CD4-positive, alpha-beta memory T cell (primary cell): ENCODE results near the gene PTGER4. TPM values are rescaled to one million over a fixed set of nuclear protein-coding genes. Genes with fewer than 3 reads are reported as not detected.

Experiments used
- CTCF ChIA-PET: fragments of 350-600 bp; sonication (Branson Sonifier 250); formaldehyde crosslinking; loops from one replicate; lab custom pipeline; 2021; ENCODE audit warnings: inconsistent platforms; ENCODE audit not compliant: partially characterized antibody; lab: Charles Lee
- POLR2A ChIA-PET: fragments of 350-600 bp; sonication (Branson Sonifier 250); formaldehyde crosslinking; loops from one replicate; lab custom pipeline; 2021; ENCODE audit not compliant: partially characterized antibody; lab: Charles Lee
- DNase-seq, 5 donors: peaks; one replicate each; pipeline versions ENCODE4 v3.0.0 to v3.0.0-alpha.2; 2020 to 2022; ENCODE audit warnings: mixed read lengths in 1 of 5
- H3K27ac ChIP-seq: one replicate; pipeline ENCODE4 v1.7.0; 2013; ENCODE audit warnings: low read depth, low read length
- H3K27me3 ChIP-seq: 2 replicates; pipeline ENCODE4 v1.7.0; 2013; ENCODE audit warnings: mild to moderate bottlenecking, low read length, moderate library complexity; ENCODE audit not compliant: insufficient read depth
- H3K36me3 ChIP-seq: 2 replicates; pipeline ENCODE4 v1.7.0; 2013; ENCODE audit warnings: mild to moderate bottlenecking, low read length, moderate library complexity; ENCODE audit not compliant: insufficient read depth
- H3K4me1 ChIP-seq: 2 replicates; pipeline ENCODE4 v1.7.0; 2013; ENCODE audit warnings: mild to moderate bottlenecking, low read length, moderate library complexity; ENCODE audit not compliant: insufficient read depth
- H3K4me3 ChIP-seq, 2 donors: one replicate each; pipeline ENCODE4 v1.7.0; 2013; ENCODE audit warnings: low read length in 2 of 2, mild to moderate bottlenecking in 1 of 2
- H3K9me3 ChIP-seq, 2 donors: one replicate each; pipeline ENCODE4 v1.7.0; 2013; ENCODE audit warnings: low read length in 2 of 2, control low read depth in 1 of 2; ENCODE audit not compliant: control insufficient read depth in 1 of 2
- H3K27ac Mint-ChIP-seq, 7 donors: one replicate each; pipeline ENCODE4 v1.8.0; 2020 to 2021; ENCODE audit warnings: mixed read lengths in 7 of 7, mild to moderate bottlenecking in 6 of 7, inconsistent platforms in 3 of 7, moderate library complexity in 3 of 7
- H3K27me3 Mint-ChIP-seq, 2 donors: one replicate each; pipeline ENCODE4 v1.8.0; 2020 to 2021; ENCODE audit warnings: mixed read lengths in 2 of 2
- H3K36me3 Mint-ChIP-seq, 2 donors: one replicate each; pipeline ENCODE4 v1.8.0; 2020 to 2021; ENCODE audit warnings: mixed read lengths in 2 of 2, inconsistent platforms in 1 of 2, mild to moderate bottlenecking in 1 of 2
- H3K4me1 Mint-ChIP-seq, 4 donors: one replicate each; pipeline ENCODE4 v1.8.0; 2020 to 2021; ENCODE audit warnings: mixed read lengths in 4 of 4, mild to moderate bottlenecking in 1 of 4
- H3K4me3 Mint-ChIP-seq, 8 donors: one replicate each; pipeline ENCODE4 v1.8.0; 2020 to 2021; ENCODE audit warnings: mixed read lengths in 8 of 8, mild to moderate bottlenecking in 7 of 8, moderate library complexity in 6 of 8, inconsistent platforms in 3 of 8
- H3K9me3 Mint-ChIP-seq, 8 donors: one replicate each; pipeline ENCODE4 v1.8.0; 2020 to 2021; ENCODE audit warnings: mixed read lengths in 8 of 8, mild to moderate bottlenecking in 5 of 8, inconsistent platforms in 3 of 8, moderate library complexity in 1 of 8
- intact Hi-C: fragments of 100-400 bp; cut with micrococcal nuclease; formaldehyde crosslinking; loops from one replicate; pipeline ENCODE4 v1.15.1; 2023
- polyA plus RNA-seq, 2 donors: library from polyadenylated mRNA; unstranded; fragments of 300-500 nt; fragmentation: Illumina TruSeq; gene quantifications; one replicate each; pipeline ENCODE4 v1.2.3, GENCODE V29; 2021
- total RNA-seq, 2 experiments: library from RNA; stranded (reverse); gene quantifications; one replicate each; pipeline ENCODE4 v1.2.3, GENCODE V29; 2021

The PTGER4 gene
- total and polyA plus RNA-seq, 4 experiments from 2014 or later: 59.3 to 106 (median 63.8) TPM

- CTCF ChIA-PET: interaction anchor here (0.9 to 4.4 kb wide), 12 partner anchors 14 to 1157 kb away, joined by 3 to 28 read pairs (median 4); no protein-coding TSS in a partner anchor
- no peaks in the 10 kb centered on the region for H3K27me3 Mint-ChIP-seq
- H3K4me1 Mint-ChIP-seq: peaks cover 16 to 25% (median 20%) of the 10 kb centered on the region in 4 donors
- Histone ChIP-seq H3K9me3 (no peaks in the 10 kb centered on the region), H3K27me3 (no peaks in the 10 kb centered on the region), H3K27ac (no peak overlapping the region), H3K4me1 (no peaks in the 10 kb centered on the region), H3K36me3 (no peaks in the 10 kb centered on the region), H3K4me3 (no peak overlapping the region)
- H3K36me3 Mint-ChIP-seq: peaks cover 20 to 23% of the 10 kb centered on the region in 2 donors
- intact Hi-C loops: loop anchor here (5.0 kb wide), 1 partner anchor 713 kb away; no protein-coding TSS in a partner anchor
- peak overlapping the region in 3 of 7 donors; percentile 6 to 33 (median 30) for H3K27ac Mint-ChIP-seq
- POLR2A ChIA-PET: no interaction called here
- H3K9me3 Mint-ChIP-seq: peaks cover 0 to 2% (median 0%) of the 10 kb centered on the region in 8 donors
- H3K4me3 Mint-ChIP-seq: no peak overlapping the region
- no peak for DNase-seq
Measured at GRCh38 chr5:40734986-40735385, 55.3 kb downstream of the PTGER4 start.

GRCh38 chr5:40735609-40736008 lies 55.9 kb downstream of the PTGER4 start:
- H3K36me3 Mint-ChIP-seq: peaks cover 24 to 29% of the 10 kb centered on the region in 2 donors
- H3K4me3 Mint-ChIP-seq: no peak overlapping the region
- H3K27me3 Mint-ChIP-seq: no peaks in the 10 kb centered on the region
- intact Hi-C loops: loop anchor here (1.0 to 5.0 kb wide), 8 partner anchors 47 to 1157 kb away; no protein-coding TSS in a partner anchor
- Histone ChIP-seq H3K4me1 (no peaks in the 10 kb centered on the region), H3K4me3 (no peak overlapping the region), H3K27me3 (no peaks in the 10 kb centered on the region), H3K27ac (no peak overlapping the region), H3K9me3 (no peaks in the 10 kb centered on the region), H3K36me3 (no peaks in the 10 kb centered on the region)
- DNase-seq: no peak
- peaks cover 13 to 23% (median 20%) of the 10 kb centered on the region in 4 donors for H3K4me1 Mint-ChIP-seq
- CTCF ChIA-PET: interaction anchor here (1.0 to 4.4 kb wide), 11 partner anchors 11 to 1157 kb away, joined by 3 to 28 read pairs (median 4); no protein-coding TSS in a partner anchor
- POLR2A ChIA-PET: no interaction called here
- peaks cover 0 to 4% (median under 1%) of the 10 kb centered on the region in 8 donors for H3K9me3 Mint-ChIP-seq
- peak overlapping the region in 1 of 7 donors; percentile 64 for H3K27ac Mint-ChIP-seq

GRCh38 chr5:40736103-40736875 lies 56.6 kb downstream of the PTGER4 start:
- DNase-seq: peak in 4 of 5 donors; percentile 51 to 62 (median 57)
- no peak overlapping the region for H3K4me3 Mint-ChIP-seq
- CTCF ChIA-PET: interaction anchor here (1.1 to 4.4 kb wide), 8 partner anchors 10 to 1158 kb away, joined by 3 to 28 read pairs (median 5); no protein-coding TSS in a partner anchor
- no peaks in the 10 kb centered on the region for H3K27me3 ChIP-seq
- H3K36me3 Mint-ChIP-seq: peaks cover 28 to 33% of the 10 kb centered on the region in 2 donors
- H3K27me3 Mint-ChIP-seq: no peaks in the 10 kb centered on the region
- no peak overlapping the region for H3K27ac ChIP-seq
- intact Hi-C loops: loop anchor here (1.0 to 5.0 kb wide), 8 partner anchors 48 to 1157 kb away; no protein-coding TSS in a partner anchor
- H3K4me3 ChIP-seq: no peak overlapping the region
- peaks cover 4% of the 10 kb centered on the region for H3K36me3 ChIP-seq
- peaks cover 0 to 10% (median 1%) of the 10 kb centered on the region in 8 donors for H3K9me3 Mint-ChIP-seq
- no peaks in the 10 kb centered on the region for H3K4me1 ChIP-seq
- POLR2A ChIA-PET: no interaction called here
- H3K27ac Mint-ChIP-seq: peak overlapping the region in 3 of 7 donors; percentile 23 to 65 (median 24)
- no peaks in the 10 kb centered on the region for H3K9me3 ChIP-seq
- H3K4me1 Mint-ChIP-seq: peaks cover 11 to 20% (median 17%) of the 10 kb centered on the region in 4 donors

- Mint-ChIP-seq H3K27me3 (no peaks in the 10 kb centered on the region), H3K4me1 (peaks cover 13 to 21% (median 17%) of the 10 kb centered on the region in 4 donors), H3K36me3 (peaks cover 33 to 40% of the 10 kb centered on the region in 2 donors), H3K4me3 (no peak overlapping the region), H3K9me3 (peaks cover 0 to 13% (median 1%) of the 10 kb centered on the region in 8 donors), H3K27ac (no peak overlapping the region)
- intact Hi-C loops: loop anchor here (5.0 kb wide), 1 partner anchor 716 kb away; no protein-coding TSS in a partner anchor
- Histone ChIP-seq H3K4me1 (no peaks in the 10 kb centered on the region), H3K27me3 (no peaks in the 10 kb centered on the region), H3K27ac (no peak overlapping the region), H3K4me3 (no peak overlapping the region), H3K36me3 (peaks cover 8% of the 10 kb centered on the region), H3K9me3 (no peaks in the 10 kb centered on the region)
- POLR2A ChIA-PET: no interaction called here
- DNase-seq: no peak
- CTCF ChIA-PET: interaction anchor here (0.9 to 1.5 kb wide), 6 partner anchors 8 to 746 kb away, joined by 3 to 5 read pairs (median 3); no protein-coding TSS in a partner anchor
Measured at GRCh38 chr5:40738502-40738901, 58.8 kb downstream of the PTGER4 start.

Other genes starting within 250 kb of the PTGER4 start
- 10 to 100 TPM; 15.2 to 16.2 TPM for gene TTC33, start 76.0 kb downstream of the PTGER4 start, total RNA-seq
- 10 to 100 TPM; 13.2 to 17.2 TPM for gene TTC33, start 76.0 kb downstream of the PTGER4 start, polyA plus RNA-seq
- 100 to 1,000 TPM; 113 to 120 TPM for gene PRKAA1, start 118.5 kb downstream of the PTGER4 start, total RNA-seq
- 10 to 100 TPM; 51.7 to 59.0 TPM for gene PRKAA1, start 118.5 kb downstream of the PTGER4 start, polyA plus RNA-seq
- gene RPL37, start 155.3 kb downstream of the PTGER4 start, total RNA-seq: 1,000 to 10,000 TPM; 2,354 to 2,406 TPM
- 1,000 to 10,000 TPM; 1,217 to 2,448 TPM for gene RPL37, start 155.3 kb downstream of the PTGER4 start, polyA plus RNA-seq
- 1 to 10 TPM; 4.4 to 4.6 TPM for gene CARD6, start 161.5 kb downstream of the PTGER4 start, total RNA-seq
- 1 to 10 TPM; 2.4 to 5.0 TPM for gene CARD6, start 161.5 kb downstream of the PTGER4 start, polyA plus RNA-seq
- not detected for gene C7, start 229.6 kb downstream of the PTGER4 start, total RNA-seq
- not detected for gene C7, start 229.6 kb downstream of the PTGER4 start, polyA plus RNA-seq